Parathyroid adenoma (tissue), 2 donors: ENCODE measurements around the gene ECHS1.

Experiments used
- H2AFZ ChIP-seq: fragments of 300-600 bp; sonication (generic); one replicate; pipeline ENCODE4 v1.7.0; 2017; ENCODE audit warnings: antibody characterized with exemption, mild to moderate bottlenecking
- H3K27ac ChIP-seq: fragments of 300-600 bp; sonication (generic); one replicate; pipeline ENCODE4 v1.7.0; 2017
- H3K27me3 ChIP-seq: fragments of 300-600 bp; sonication (generic); one replicate; pipeline ENCODE4 v1.7.0; 2017; ENCODE audit warnings: low read length; ENCODE audit not compliant: control insufficient read depth, insufficient read depth
- H3K36me3 ChIP-seq: fragments of 300-600 bp; sonication (generic); one replicate; pipeline ENCODE4 v1.7.0; 2017; ENCODE audit warnings: low read length; ENCODE audit not compliant: control insufficient read depth, insufficient read depth
- H3K4me1 ChIP-seq: fragments of 300-600 bp; sonication (generic); one replicate; pipeline ENCODE4 v1.7.0; 2017; ENCODE audit warnings: control low read depth
- H3K4me2 ChIP-seq: fragments of 300-600 bp; sonication (generic); one replicate; pipeline ENCODE4 v1.7.0; 2017; ENCODE audit warnings: low read length
- H3K4me3 ChIP-seq: fragments of 300-600 bp; sonication (generic); one replicate; pipeline ENCODE4 v1.7.0; 2017; ENCODE audit warnings: low read depth, low read length
- H3K79me2 ChIP-seq: fragments of 300-600 bp; sonication (generic); one replicate; pipeline ENCODE4 v1.7.0; 2017; ENCODE audit warnings: control low read depth
- H3K9ac ChIP-seq: fragments of 300-600 bp; sonication (generic); one replicate; pipeline ENCODE4 v1.7.0; 2017; ENCODE audit warnings: mild to moderate bottlenecking
- H3K9me3 ChIP-seq: fragments of 300-600 bp; sonication (generic); one replicate; pipeline ENCODE4 v1.7.0; 2017; ENCODE audit warnings: low read length; ENCODE audit not compliant: control insufficient read depth
- TF ChIP-seq, protein P1 (sequence below): fragments of 300-600 bp; sonication (generic); IDR thresholded peaks from one replicate; pipeline ENCODE4 v1.7.0; 2017; ENCODE audit warnings: antibody characterized with exemption, mild to moderate bottlenecking
- donor health status: primary hyperparathyroidism.

ECHS1 gene

GRCh38 chr10:133353202-133353959 is 19.8 kb downstream of the ECHS1 start:
- no peak overlapping the region for H3K27ac ChIP-seq
- TF ChIP-seq, protein P1, sequence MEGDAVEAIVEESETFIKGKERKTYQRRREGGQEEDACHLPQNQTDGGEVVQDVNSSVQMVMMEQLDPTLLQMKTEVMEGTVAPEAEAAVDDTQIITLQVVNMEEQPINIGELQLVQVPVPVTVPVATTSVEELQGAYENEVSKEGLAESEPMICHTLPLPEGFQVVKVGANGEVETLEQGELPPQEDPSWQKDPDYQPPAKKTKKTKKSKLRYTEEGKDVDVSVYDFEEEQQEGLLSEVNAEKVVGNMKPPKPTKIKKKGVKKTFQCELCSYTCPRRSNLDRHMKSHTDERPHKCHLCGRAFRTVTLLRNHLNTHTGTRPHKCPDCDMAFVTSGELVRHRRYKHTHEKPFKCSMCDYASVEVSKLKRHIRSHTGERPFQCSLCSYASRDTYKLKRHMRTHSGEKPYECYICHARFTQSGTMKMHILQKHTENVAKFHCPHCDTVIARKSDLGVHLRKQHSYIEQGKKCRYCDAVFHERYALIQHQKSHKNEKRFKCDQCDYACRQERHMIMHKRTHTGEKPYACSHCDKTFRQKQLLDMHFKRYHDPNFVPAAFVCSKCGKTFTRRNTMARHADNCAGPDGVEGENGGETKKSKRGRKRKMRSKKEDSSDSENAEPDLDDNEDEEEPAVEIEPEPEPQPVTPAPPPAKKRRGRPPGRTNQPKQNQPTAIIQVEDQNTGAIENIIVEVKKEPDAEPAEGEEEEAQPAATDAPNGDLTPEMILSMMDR, result no peak
- no peaks in the 10 kb centered on the region for H3K27me3 ChIP-seq
- H3K4me2 ChIP-seq, result no peak overlapping the region
- no peak overlapping the region for H2AFZ ChIP-seq
- no peaks in the 10 kb centered on the region for H3K79me2 ChIP-seq
- H3K4me1 ChIP-seq, result no peaks in the 10 kb centered on the region
- no peak overlapping the region for H3K9ac ChIP-seq
- no peaks in the 10 kb centered on the region for H3K36me3 ChIP-seq
- H3K9me3 ChIP-seq, result no peaks in the 10 kb centered on the region
- H3K4me3 ChIP-seq, result no peak overlapping the region

DNA sequence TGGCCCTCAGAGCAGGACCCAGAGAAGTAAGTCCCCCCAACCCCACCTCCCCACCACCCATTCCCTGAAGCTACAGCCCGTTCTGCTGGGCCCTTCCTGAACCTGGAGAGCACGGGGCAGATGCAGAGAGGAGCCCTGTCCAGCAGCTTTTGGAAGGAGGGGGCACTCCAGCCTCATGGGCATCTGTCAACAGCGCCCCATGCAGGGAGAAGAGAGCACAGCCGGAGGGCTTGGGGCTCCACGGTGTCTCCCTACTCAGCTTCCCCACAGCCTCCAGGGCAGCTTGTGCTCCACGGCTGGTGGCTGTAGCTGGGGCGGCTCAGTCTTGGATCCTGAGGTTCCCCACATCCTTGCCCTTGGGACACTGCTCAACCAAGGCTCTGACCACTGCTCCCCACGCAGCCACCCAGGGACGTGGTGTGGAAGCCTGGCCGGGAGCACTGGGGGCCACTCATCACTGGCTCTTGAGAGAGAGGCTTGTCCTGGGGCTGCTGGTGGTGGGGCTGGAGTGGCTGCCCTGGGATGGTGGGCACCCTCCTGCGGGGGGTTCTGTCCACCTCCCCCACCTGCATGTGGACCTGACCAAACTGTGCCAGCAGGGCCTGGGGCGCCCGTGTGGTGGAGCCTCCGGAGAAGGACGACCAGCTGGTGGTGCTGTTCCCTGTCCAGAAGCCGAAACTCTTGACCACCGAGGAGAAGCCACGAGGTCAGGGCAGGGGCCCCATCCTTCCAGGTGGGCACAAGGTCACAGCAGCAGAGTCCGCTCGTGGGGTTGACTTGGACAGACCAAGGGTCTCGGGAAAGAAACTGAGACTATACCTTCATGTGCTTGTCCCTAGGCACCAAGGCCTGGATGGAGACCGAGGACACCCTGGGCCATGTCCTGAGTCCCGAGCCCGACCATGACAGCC is 21.5 kb downstream of the ECHS1 start:
- Histone ChIP-seq H3K79me2 (no peaks in the 10 kb centered on the region), H3K27me3 (no peaks in the 10 kb centered on the region), H3K9ac (no peak overlapping the region), H3K36me3 (no peaks in the 10 kb centered on the region), H3K4me3 (no peak overlapping the region), H3K4me1 (no peaks in the 10 kb centered on the region), H3K27ac (no peak overlapping the region), H3K4me2 (no peak overlapping the region), H2AFZ (no peak overlapping the region), H3K9me3 (no peaks in the 10 kb centered on the region)
- TF ChIP-seq, protein P1, result no peak

GRCh38 chr10:133350950-133351329 is 22.2 kb downstream of the ECHS1 start:
- no peak overlapping the region for H3K4me3 ChIP-seq
- H3K4me2 ChIP-seq, result no peak overlapping the region
- H3K27me3 ChIP-seq, result no peaks in the 10 kb centered on the region
- H3K79me2 ChIP-seq, result no peaks in the 10 kb centered on the region
- H3K4me1 ChIP-seq, result no peaks in the 10 kb centered on the region
- TF ChIP-seq, protein P1, result no peak
- H2AFZ ChIP-seq, result no peak overlapping the region
- H3K27ac ChIP-seq, result no peak overlapping the region
- no peaks in the 10 kb centered on the region for H3K36me3 ChIP-seq
- H3K9ac ChIP-seq, result no peak overlapping the region
- no peaks in the 10 kb centered on the region for H3K9me3 ChIP-seq

DNA sequence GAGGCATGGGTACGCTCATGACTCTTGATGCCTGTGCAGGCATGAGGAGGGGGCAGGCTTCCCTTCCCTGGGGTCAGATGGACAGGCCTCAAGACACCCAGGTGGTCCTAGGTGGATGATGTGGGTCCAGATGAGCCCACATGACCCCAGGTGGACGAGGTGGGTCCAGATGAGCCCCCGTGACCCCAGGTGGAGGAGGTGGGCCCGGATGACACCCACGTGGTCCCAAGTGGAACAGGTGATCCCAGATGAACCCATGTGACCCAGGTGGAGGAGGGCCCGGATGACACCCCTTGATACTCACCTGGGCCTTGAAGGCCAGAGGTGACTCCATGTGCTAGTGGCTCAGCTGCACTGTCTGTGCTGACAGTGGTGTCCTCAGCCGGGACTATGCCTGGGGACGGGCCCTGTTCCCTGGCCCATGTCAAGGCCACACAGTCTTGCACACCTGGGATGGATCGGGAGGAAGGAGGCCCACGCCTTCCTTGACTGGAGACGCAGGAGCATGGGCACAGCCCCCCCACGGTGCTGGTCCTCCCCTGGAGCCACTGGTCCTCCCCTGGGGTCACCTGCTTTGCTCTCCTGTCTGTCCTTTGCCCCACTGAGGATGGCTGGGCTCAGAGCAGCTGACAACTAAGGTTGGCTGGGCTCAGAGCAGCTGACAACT is 22.7 kb downstream of the ECHS1 start:
- H3K4me3 ChIP-seq, result no peak overlapping the region
- no peaks in the 10 kb centered on the region for H3K27me3 ChIP-seq
- TF ChIP-seq, protein P1, result no peak
- H3K9me3 ChIP-seq, result no peaks in the 10 kb centered on the region
- H3K79me2 ChIP-seq, result no peaks in the 10 kb centered on the region
- H3K27ac ChIP-seq, result no peak overlapping the region
- no peak overlapping the region for H3K4me2 ChIP-seq
- H3K4me1 ChIP-seq, result no peaks in the 10 kb centered on the region
- no peak overlapping the region for H2AFZ ChIP-seq
- no peak overlapping the region for H3K9ac ChIP-seq
- H3K36me3 ChIP-seq, result no peaks in the 10 kb centered on the region
